GM21786 (cell line): ENCODE results near the gene LTF.

Source experiments
- ATAC-seq: cut with Tn5 transposase; IDR thresholded peaks from one replicate; pipeline ENCODE4 v1.9.1; 2021; ENCODE audit not compliant: unreplicated experiment

LTF gene

DNA sequence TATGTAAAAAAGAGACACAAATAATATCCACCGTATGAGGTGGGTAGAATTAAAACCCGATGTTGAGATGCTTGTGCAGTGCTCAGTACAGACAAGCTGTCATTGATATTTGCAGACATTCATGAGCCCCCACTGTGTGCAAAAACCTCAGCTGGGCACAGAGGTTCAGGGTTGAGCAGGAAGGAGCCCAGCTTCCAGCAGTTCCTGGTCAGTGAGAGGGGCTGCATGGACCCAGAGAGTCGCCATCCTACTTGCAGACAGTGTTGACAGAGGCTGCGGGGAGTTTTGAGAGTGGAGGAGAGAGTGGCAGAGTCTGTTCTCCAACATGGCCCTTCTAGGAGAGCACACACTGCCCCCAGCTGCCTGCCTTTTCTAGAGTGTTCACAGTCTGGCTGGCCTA is 6.1 kb upstream of the LTF start:
- no peak for ATAC-seq

DNA sequence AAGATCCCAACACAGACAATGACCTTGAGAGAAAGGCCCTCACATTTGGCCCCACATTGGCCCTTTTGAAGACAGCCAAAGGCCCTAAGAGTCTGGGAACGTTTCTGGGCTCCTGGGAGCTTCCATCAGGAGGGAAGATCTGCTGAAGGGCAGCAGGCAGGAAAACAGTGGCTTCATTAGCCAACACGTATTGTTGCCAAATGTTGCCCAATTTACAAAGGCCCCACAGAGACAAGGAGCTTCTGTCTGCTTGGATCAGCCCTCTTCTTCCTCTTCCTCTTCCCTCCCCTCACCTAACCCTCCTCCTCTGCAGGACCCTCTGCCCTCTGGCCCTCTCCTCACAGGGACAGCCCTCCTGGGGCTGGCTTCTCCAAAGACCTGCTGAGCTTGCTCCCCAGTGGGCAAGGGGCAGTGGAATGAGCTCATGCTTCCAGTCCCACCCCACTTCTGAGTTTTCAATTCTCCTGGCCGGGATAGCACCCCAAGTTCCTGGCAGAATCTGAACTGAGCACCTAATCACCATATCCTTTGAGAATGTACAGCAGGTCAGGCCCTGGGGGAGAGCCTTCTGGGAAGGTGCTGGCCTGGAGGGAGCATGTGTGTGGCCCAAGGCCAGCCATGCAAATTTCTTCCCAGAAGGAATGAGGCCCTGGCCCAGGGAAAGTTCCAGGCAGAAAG is 5.1 kb upstream of the LTF start:
- no peak for ATAC-seq

DNA sequence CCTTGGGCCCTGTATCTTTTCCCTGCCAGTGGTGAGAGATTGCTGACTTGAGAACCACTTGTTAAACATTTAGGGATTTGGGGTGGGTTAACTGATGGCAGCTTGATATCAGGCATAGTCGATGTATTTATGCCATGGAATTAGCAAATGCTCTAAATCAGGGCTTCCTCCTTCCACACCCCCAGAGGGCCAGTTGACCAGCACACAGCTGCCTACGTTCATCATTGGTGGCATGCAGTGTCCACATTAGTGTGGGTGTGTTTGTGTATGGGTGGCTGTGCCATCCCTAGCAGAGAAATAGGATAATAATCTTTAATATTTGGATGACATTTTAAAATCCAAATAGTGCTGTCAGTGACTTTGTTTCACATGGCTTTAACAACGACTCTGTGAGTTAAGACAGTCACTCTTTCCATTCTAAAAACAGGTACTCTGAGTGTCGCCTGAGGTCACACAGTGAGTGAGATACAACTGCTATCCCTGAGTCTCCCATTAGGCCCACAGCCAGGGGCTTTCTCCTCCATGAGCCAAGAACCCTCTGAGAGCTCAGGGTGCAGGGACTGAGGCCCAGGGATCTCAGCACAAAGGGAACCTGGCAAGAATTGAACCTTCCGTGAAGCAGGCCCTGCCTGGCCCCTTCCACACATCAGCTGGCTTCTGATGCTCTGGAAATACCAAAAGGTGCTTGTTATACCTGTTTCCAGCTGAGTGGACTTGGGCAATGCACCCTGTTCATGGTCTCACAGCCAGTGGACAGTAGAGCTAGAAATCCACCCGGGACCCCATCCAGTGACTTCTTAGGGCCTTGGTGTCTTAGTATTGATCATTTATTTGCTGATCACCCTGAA is 4.3 kb upstream of the LTF start:
- ATAC-seq: no peak

DNA sequence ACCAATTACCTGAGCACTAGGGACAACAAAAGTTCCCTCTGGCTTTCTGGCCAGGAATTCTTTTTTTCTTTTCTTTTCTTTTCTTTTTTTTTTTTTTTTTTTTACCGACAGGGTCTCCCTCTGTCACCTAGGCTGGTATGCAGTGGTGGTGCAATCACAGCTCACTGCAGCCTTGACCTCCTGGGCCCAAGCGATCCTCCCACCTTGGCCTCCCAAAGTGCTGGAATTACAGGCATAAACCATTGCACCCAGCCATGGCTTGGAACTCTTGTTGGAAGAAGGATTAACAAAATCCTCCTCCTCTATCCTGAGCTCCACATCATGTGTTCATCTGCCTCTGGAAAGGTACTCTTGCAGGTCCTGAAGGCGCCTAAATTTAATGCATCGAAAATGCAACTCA is 2.9 kb upstream of the LTF start:
- ATAC-seq: no peak

DNA sequence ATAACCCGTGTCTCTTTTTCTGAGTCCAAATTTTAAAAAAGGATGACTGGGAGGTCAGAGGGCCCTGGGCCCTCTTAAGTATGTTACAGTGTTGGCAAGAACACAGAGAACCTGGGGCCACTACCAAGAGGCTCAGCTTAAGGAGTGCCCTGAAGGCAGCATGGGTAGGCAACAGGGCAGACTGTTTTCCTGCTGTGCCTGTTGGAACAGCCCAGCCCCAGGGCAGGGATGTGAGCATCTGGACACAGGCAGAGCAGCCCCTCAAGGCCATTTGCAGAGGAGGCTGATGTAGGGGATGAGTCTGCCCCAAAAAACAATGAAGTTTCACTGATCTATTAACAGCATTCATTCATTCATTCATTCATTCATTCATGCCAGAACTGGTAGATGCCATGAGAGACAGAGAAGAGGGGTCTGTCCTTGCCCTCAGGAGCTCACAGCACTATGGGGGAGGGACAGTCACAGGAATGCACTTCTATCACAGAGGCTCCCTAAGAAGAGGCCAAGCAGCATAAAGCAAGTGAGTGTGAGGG is 2.2 kb upstream of the LTF start:
- no peak for ATAC-seq

DNA sequence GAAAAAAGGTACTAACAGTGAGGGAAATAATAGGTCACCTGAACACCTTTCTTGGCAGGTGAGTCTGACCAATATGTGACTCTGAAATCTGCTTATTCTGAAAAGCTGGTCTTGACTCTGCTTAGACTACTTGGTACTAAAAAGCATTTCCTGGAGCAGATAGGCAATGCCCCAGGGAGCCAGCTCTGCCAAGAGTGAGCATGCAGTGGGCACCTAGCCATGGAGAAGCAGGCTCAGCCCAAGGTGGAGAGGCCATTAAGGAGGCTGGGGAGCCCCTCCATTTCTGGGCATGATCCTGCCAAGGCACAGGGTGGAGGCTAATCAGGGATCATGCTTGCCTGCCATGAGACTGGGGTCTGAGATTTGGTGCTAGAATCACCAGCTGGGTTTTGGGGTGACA is 1.6 kb upstream of the LTF start:
- no peak for ATAC-seq

DNA sequence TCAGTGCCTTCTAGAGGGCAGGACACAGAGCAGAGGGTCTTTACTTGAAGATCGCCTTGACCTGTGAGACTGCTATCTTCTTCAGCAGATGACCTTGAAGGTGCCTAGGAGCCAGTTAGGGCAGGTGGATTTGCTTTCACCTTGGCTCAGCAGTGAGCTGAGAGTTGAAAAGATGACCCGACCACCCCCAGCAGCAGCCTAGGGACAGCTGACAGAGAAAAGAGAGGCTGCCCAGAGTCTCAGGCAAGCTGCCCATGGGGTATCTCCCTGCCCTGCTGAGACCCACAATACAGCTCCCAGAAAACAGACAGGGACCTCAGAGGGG is 453 bp upstream of the LTF start:
- ATAC-seq: no peak

DNA sequence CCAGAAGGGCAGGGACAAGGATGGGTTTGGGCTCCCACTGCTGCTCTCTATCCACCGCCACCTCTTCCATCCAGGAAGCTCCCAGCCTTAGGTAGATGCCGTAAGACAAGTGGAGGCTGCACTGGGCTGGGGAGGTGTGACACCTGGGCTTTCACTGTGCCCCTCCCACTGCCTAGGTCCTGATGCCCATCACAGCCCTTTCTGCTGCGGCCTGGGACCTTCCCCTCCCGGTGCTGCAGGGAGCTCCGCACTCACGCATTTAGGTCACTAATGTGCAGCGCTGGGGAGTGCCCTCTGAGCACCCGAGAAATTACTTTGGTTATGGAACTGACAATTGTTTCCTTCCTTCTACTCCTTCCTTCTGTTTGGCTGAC is 850 bp downstream of the LTF start:
- ATAC-seq: no peak

DNA sequence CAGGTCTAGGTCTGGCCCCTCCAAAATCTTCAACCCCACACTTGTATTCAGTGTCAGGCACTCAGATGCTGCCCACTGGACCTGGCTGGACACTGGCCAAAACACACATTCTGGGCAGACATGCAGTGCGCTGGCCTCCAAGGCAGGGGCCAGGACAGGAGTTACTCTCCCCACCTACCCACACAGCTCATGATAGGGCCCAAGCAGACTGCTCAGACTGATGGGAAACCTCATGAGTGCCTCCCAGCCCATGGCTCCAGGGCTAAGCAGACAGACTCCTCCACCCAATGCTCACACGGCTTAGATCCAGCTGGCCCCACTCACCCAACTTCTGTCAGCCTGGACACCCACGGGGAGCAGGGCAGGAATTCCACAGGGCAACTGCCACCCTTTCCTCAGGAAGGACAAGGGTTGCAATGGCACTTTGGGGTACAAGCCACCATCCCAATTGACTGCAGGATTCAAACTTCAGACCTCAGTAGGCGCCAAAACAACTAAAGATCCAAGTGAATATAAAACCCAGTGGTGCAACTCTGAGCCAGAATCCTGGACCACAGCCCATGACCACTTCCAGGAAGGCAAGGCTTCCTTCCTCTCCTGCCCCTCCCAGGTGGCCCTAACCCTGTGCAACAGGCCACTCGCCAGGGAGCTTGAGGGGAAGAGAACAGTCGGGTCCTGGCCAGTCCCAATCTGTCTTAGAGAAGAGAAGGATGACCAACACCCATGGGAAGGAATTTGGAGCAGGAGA is 1.4 kb downstream of the LTF start:
- ATAC-seq: no peak

DNA sequence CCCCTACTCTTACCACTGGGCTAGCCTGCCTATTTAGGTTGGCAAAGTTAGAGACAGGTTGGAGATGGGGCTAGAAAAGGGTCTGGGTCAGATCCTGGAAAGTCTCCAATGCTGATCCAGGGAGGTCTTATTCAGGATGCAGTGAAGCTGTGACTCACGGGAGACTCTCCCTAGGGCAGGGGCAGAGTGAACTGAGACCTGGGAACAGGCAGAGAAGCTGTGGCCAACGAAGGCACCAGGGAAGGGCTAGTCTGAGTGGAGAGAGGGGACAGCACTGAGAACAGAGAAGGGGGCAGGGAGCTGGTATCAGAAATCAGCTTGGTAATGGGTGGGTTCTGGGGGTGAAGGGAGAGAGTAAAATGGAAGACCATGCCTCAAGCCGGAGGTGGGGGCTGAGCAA is 2.2 kb downstream of the LTF start:
- no peak for ATAC-seq

DNA sequence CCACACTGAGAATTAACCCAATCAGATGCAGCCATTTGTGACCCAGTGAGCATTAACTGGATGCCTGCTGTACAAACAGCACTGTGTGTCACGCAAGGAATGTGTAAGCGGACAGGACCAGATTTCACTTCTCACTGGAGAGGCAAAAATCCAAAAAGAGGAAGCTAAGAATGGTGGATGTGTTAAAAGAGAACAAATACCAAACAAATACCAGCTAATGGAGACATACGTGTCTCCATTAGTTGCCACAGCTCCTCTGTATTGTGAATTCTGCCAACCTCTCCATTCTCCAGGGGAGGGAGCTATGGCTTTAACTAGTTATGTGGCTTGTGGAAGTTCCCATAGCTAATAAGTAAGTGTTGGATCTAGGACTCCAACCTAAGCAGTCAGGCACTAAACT is 2.6 kb downstream of the LTF start:
- ATAC-seq: no peak

DNA sequence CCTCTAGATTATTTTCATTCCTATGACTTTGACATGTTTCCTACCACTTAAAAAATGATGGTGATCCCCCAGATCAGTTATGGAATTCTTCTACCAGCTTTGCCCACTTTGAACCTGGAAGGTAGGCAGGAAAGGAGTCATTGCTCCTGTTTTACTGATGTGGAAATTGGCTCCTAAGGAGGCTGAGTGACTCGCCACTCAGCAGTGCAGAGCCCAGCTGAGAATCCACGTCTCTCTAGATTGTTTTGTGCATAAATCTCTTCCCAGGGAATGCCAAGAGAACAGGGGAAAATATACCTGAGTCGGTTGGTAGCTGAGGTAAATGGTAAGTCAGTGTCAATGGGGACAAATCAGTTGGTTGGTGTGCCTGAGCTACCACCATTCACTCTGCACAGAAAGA is 4.7 kb downstream of the LTF start:
- no peak for ATAC-seq

DNA sequence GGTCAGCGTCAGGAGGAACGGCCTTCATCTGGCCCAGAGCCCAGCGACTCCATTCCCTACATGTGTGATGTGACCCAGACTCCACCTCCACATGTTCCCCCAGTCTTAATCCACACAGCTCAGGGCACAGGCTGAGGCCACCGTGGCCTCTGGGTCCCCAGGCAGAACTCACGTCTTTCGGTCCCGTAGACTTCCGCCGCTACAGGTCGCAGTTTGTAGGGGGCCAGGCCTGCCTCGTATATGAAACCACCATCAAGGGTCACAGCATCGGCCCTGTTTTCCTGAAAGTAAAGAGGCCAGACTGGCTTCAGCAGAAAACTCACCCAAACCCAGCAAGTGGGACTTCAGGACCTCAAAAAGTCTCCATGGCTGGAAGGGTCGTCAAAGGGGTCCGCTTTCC is 8.6 kb downstream of the LTF start:
- no peak for ATAC-seq

DNA sequence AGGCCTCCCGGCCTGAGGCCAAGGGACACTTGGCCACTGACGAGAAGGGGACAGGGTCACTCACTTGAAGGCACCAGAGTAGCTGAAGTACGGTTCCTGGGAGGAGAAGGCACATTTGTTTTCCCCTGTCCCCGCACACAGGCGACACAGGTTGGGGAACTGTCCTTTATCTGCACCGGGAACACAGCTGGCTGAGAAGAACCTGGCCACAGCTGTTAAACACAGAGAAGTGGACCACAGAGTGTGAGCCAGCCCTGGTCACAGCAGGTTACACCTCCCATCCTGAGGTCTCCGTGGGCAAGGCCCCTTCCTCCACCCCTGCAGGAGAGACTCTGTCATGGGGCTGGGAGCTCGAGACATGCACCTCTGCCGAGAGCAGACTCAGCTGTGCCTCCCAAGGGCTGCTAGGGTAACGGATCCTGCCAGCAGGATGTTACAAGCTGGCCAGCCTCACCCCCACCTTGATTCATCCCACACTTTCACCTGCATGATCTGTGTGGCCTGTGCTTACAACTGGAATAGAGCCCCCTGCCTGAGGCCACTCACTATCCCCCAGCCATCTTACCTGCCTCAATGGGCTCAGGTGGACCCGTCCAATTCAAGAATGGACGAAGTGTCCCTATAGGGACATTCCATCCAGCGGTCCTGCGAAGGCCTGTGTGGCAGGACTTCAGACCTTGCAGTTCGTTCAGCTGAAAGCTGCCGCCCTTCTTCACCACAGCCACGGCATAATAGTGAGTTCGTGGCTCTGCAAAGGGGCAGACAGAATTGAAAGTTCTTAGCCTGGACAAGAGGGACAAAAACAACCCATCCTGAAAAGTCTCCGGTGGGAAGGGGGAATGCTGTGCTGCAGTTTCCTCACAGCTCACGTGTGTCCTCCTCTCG is 9.2 kb downstream of the LTF start:
- no peak for ATAC-seq

DNA sequence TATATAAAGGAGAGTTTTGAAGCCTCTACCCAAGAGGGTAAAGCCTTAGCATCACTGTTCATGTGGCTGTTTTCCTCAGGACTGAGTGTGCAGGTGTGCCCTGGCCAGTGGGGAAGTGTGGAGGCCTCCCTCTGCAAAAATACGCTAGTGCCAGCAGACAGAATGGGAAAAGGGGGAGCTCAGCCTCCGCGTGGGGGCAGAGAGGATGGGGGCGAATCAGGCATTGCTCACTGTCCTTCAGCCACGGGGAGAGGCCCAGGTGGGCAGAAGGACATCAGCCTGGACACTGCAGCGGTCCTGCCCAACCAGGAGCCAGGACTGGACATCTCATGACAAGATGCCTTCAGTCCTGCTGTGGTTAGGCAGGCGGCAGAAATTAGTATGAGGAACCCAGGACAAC is 10.1 kb downstream of the LTF start:
- ATAC-seq: no peak

DNA sequence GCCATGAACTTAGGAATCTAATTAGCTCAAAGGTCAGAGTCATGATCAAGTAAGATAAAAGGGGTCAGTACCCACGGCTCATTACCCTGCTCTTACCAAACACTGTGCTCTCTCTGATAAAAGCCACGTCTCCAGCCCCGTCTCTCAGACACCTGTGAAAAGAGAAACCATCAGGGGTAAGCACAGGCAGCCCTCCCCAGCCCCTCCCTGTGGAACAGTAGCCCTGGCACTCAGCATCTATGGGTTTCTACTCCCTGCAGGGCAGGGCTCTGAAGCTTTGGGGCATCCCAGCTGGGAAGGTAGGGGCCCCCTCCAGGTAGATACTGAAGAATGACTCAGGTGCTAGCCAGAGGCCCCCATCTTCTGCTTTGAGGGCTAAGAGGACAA is 10.5 kb downstream of the LTF start:
- no peak for ATAC-seq

DNA sequence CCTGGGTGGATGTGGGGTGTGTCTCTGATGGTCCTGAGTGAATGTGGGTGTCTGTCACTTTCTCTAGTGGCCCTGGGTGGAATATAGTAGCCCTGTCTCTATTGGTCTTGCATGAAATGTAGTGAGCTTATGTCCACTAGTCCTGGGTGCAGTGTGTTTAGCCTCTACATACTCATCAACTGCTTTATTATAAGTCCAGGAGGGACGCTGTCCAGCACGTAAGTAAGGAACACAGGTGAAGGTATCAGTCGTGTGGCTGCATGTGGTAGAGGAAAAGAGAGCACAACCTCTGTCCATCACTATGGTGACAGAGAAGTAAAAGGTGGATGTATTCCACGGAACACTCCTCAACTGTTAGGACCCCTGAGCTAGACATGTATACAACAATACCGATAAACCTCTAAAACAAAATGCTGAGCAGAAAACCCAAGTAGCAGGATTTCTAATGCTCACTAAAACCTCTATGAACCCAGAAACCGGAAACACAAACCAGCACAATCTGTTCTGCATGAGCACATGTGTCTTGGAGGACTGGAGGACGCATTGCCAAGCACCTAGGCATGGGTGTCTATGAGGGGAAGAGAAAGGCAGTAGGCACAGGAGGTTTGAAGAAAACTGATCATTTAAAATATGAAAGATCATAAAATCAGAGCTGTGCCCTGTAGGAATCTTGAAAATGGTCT is 11.0 kb downstream of the LTF start:
- ATAC-seq: no peak

DNA sequence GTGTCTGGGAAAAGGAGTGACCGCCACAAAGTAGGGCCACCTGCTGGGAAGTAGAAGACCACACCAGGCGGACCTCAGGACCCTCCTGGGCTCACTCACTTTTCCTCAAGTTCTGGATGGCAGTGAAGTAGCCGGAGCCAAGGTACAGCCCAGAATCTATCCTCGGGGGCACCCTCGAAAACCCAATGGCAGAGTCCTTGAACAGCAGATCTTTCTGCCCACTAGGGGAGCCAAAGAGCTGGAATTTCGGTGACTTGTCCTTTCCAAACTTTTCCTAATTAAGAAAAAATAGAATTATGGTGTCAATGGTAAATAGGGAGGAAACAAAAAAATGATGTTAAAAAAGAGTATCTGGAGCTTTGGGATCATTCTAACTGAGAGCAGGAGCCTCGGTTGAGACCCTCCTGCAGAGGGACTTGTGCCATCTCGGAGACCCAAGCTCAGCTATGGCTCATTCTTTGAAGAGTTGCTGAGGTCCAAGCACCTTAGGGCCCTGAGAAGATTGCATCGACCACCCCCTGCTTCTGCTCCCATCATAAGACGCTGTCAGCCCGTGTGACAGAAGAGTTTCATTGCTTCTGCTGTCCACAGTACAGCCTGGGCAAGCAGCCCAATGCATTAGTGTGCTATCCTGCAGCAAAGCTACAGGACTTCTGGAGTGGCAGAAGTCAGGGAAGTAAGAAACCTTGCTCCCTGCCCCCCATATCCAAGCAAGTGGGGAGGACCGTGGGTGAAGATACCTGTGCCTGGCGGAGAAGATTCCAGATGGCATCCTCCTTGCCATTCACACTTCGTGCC is 14.8 kb downstream of the LTF start:
- no peak for ATAC-seq

DNA sequence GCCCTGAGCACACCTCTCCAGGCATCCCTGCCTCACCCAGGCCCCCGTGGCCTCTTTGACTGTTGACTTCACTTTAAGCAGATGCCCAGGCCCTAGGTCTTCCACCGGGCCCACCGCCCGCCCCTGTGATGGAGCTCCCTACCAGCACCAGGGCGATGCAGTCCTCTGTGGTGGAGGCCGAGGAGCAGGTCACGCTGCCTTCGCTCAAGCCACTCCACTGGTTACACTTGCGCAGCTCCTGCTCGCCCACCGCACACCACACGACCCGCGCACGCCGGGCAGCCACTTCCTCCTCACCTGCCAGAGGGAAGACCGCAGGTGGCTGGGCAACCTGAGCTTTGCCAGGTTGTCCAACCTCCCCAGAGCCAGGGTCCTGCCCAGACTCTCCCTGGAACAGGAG is 16.0 kb downstream of the LTF start:
- no peak for ATAC-seq
